Smooth muscle cell of the brain vasculature (primary cell): ENCODE data around the gene ACSF3.
"Not testable (repeated sequence)": the region's sequence is repeated elsewhere in the genome, so short reads cannot be mapped to it uniquely, and the experiment has no call there.

Experiments used
- DNase-seq: peaks from one replicate; pipeline ENCODE4 v3.0.0-alpha.2; 2012; ENCODE audit warnings: low read depth, low spot score

ACSF3 gene

GRCh38 chr16:89174055-89174827, 80.6 kb downstream of the ACSF3 start:
- no peak for DNase-seq

GRCh38 chr16:89174877-89175276, 81.2 kb downstream of the ACSF3 start:
- DNase-seq = no peak

GRCh38 chr16:89175280-89176146, 81.9 kb downstream of the ACSF3 start:
- DNase-seq = no peak

GRCh38 chr16:89176147-89176690, 82.6 kb downstream of the ACSF3 start:
- DNase-seq = no peak

- DNase-seq = no peak
Measured at GRCh38 chr16:89176717-89177116, 83.1 kb downstream of the ACSF3 start.

GRCh38 chr16:89177501-89177900, 83.8 kb downstream of the ACSF3 start:
- no peak for DNase-seq

GRCh38 chr16:89178453-89179147, 84.9 kb downstream of the ACSF3 start:
- DNase-seq = no peak

- DNase-seq = no peak
Measured at GRCh38 chr16:89179148-89179484, 85.5 kb downstream of the ACSF3 start.

GRCh38 chr16:89179656-89180315, 86.1 kb downstream of the ACSF3 start:
- no peak for DNase-seq

- no peak for DNase-seq
Measured at GRCh38 chr16:89183463-89183862, 89.8 kb downstream of the ACSF3 start.

- DNase-seq = no peak
Measured at GRCh38 chr16:89183975-89184676, 90.5 kb downstream of the ACSF3 start.

- DNase-seq = no peak
Measured at GRCh38 chr16:89184677-89184932, 91.0 kb downstream of the ACSF3 start.

GRCh38 chr16:89184933-89185794, 91.5 kb downstream of the ACSF3 start:
- no peak for DNase-seq

- not testable (repeated sequence) for DNase-seq
Measured at GRCh38 chr16:89185887-89186592, 92.4 kb downstream of the ACSF3 start.

GRCh38 chr16:89186593-89187031, 93.0 kb downstream of the ACSF3 start:
- not testable (repeated sequence) for DNase-seq

GRCh38 chr16:89187032-89187769, 93.5 kb downstream of the ACSF3 start:
- DNase-seq = no peak

GRCh38 chr16:89187770-89188392, 94.2 kb downstream of the ACSF3 start:
- no peak for DNase-seq
